ENCODE measurements around the gene TACR2. TPM values are rescaled to one million over a fixed set of nuclear protein-coding genes. Genes with fewer than 3 reads are reported as not detected.

The TACR2 gene
- total RNA-seq, 4 donors from 2014 or later, result 0.25 to 1.2 (median 0.63) TPM

GRCh38 chr10:69366738-69367137 is 50.0 kb downstream of the TACR2 start:
- H3K36me3 ChIP-seq, result peaks cover 57% of the 10 kb centered on the region
- WGBS, result 84% methylated on average over 5 of the region's 5 CpGs
- H3K4me3 ChIP-seq, result no peak overlapping the region
- no peaks in the 10 kb centered on the region for H3K27me3 ChIP-seq
- H3K4me1 ChIP-seq, result peaks cover 35% of the 10 kb centered on the region
- H3K9me3 ChIP-seq, result no peaks in the 10 kb centered on the region
- DNase-seq (ENCODE audit: low spot score in 2 of 2), result no peak
- H3K27ac ChIP-seq, result no peak overlapping the region
- no peak for TF ChIP-seq POLR2A (IDR thresholded peaks at IDR 0.05)
- TF ChIP-seq POLR2AphosphoS5 (IDR thresholded peaks at IDR 0.05), result no peak
- no peak for TF ChIP-seq EP300 (IDR thresholded peaks at IDR 0.05)
- no peak for TF ChIP-seq CTCF (IDR thresholded peaks at IDR 0.05)

- TF ChIP-seq EP300 (IDR thresholded peaks at IDR 0.05) (no peak), POLR2A (IDR thresholded peaks at IDR 0.05) (no peak), CTCF (IDR thresholded peaks at IDR 0.05) (no peak), POLR2AphosphoS5 (IDR thresholded peaks at IDR 0.05) (no peak)
- DNase-seq (ENCODE audit: low spot score in 2 of 2), result no peak
- Histone ChIP-seq H3K4me1 (peaks cover 59% of the 10 kb centered on the region), H3K27me3 (no peaks in the 10 kb centered on the region), H3K27ac (no peak overlapping the region), H3K9me3 (no peaks in the 10 kb centered on the region), H3K4me3 (no peak overlapping the region), H3K36me3 (peaks cover 42% of the 10 kb centered on the region)
- 79% methylated on average over 9 of the region's 9 CpGs for WGBS
Observed at GRCh38 chr10:69364232-69364940, 52.3 kb downstream of the TACR2 start.

- Histone ChIP-seq H3K4me1 (peaks cover 66% of the 10 kb centered on the region), H3K27me3 (no peaks in the 10 kb centered on the region), H3K36me3 (peaks cover 35% of the 10 kb centered on the region), H3K27ac (peak overlapping the region; percentile 83), H3K4me3 (no peak overlapping the region), H3K9me3 (no peaks in the 10 kb centered on the region)
- WGBS, result 91% methylated on average over 5 of the region's 5 CpGs
- no peak for DNase-seq (ENCODE audit: low spot score in 2 of 2)
- no peak for TF ChIP-seq POLR2AphosphoS5 (IDR thresholded peaks at IDR 0.05)
- no peak for TF ChIP-seq EP300 (IDR thresholded peaks at IDR 0.05)
- TF ChIP-seq CTCF (IDR thresholded peaks at IDR 0.05), result no peak
- TF ChIP-seq POLR2A (IDR thresholded peaks at IDR 0.05), result no peak
Observed at GRCh38 chr10:69363666-69364065, 53.1 kb downstream of the TACR2 start.

DNA sequence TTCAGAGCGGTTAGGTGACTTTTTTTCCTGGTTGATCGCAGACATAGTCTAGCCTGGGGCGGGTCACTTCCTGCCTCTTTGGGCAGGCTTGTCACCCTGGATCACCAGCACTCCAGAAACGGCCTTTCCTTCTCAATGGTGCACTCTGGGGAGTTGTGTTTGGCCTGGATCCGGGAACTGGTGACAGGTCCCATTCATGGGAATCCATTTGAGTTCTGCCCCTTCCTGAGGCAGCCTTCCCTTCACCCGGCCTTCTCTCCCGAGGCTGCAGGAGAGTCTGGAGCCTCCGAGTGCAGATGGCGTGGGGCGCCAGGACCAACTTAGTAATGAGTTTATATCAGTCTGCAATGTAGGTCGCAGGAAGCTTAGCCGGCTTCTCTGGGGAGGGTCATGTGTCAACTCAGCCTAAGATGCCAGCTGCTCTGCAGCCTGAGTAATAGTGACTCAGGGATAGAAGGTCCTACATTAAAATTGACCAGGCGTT is 54.2 kb downstream of the TACR2 start:
- Histone ChIP-seq H3K9me3 (no peaks in the 10 kb centered on the region), H3K36me3 (peaks cover 28% of the 10 kb centered on the region), H3K4me3 (no peak overlapping the region), H3K27ac (peak overlapping the region; percentile 83), H3K4me1 (peaks cover 75% of the 10 kb centered on the region), H3K27me3 (no peaks in the 10 kb centered on the region)
- no peak for DNase-seq (ENCODE audit: low spot score in 2 of 2)
- no peak for TF ChIP-seq POLR2A (IDR thresholded peaks at IDR 0.05)
- TF ChIP-seq CTCF (IDR thresholded peaks at IDR 0.05), result no peak
- no peak for TF ChIP-seq POLR2AphosphoS5 (IDR thresholded peaks at IDR 0.05)
- no peak for TF ChIP-seq EP300 (IDR thresholded peaks at IDR 0.05)
- WGBS, result 40% methylated on average over 13 of the region's 13 CpGs

GRCh38 chr10:69361303-69361614 is 55.5 kb downstream of the TACR2 start:
- H3K36me3 ChIP-seq, result peaks cover 19% of the 10 kb centered on the region
- H3K4me1 ChIP-seq, result peaks cover 64% of the 10 kb centered on the region
- no peak overlapping the region for H3K4me3 ChIP-seq
- DNase-seq (ENCODE audit: low spot score in 2 of 2), result no peak
- peak overlapping the region; percentile 83 for H3K27ac ChIP-seq
- TF ChIP-seq CTCF (IDR thresholded peaks at IDR 0.05), result no peak
- no peak for TF ChIP-seq POLR2AphosphoS5 (IDR thresholded peaks at IDR 0.05)
- TF ChIP-seq POLR2A (IDR thresholded peaks at IDR 0.05), result no peak
- no peak for TF ChIP-seq EP300 (IDR thresholded peaks at IDR 0.05)
- no peaks in the 10 kb centered on the region for H3K27me3 ChIP-seq
- 96% methylated on average over 2 of the region's 2 CpGs for WGBS
- no peaks in the 10 kb centered on the region for H3K9me3 ChIP-seq
